Superior temporal gyrus (tissue), 1 donor: Measurements from ENCODE around the gene SLC25A2.

Experiments used
- DNase-seq: peaks from one replicate; pipeline ENCODE4 v3.0.0-alpha.2; 2016; ENCODE audit errors: extremely low spot score

Gene SLC25A2

GRCh38 chr5:141313711-141314110, 9.9 kb upstream of the SLC25A2 start:
- DNase-seq: no peak

GRCh38 chr5:141306630-141307029, 2.8 kb upstream of the SLC25A2 start:
- DNase-seq: no peak

- no peak for DNase-seq
These were observed 5.5 kb downstream of the SLC25A2 start for GRCh38 chr5:141298376-141298775.

GRCh38 chr5:141272906-141273305, 30.9 kb downstream of the SLC25A2 start:
- DNase-seq: no peak

GRCh38 chr5:141269195-141269594, 34.7 kb downstream of the SLC25A2 start:
- DNase-seq: no peak

GRCh38 chr5:141261238-141261546, 42.7 kb downstream of the SLC25A2 start:
- DNase-seq: no peak

GRCh38 chr5:141260458-141261237, 43.2 kb downstream of the SLC25A2 start:
- DNase-seq: no peak

GRCh38 chr5:141258948-141259347, 44.9 kb downstream of the SLC25A2 start:
- DNase-seq: no peak

- DNase-seq: no peak
These were observed 45.4 kb downstream of the SLC25A2 start for GRCh38 chr5:141258464-141258863.
